ENCODE results near the gene KDM2A. TPM values are rescaled to one million over a fixed set of nuclear protein-coding genes. Genes with fewer than 3 reads are reported as not detected.

KDM2A gene
- total and polyA plus RNA-seq, 2 of the 13 experiments (the other 11 are each of a cell fraction or from before 2014, with no cell fraction given): 31.3 to 31.4 TPM

GRCh38 chr11:67242548-67242947, 123.5 kb downstream of the KDM2A start:
- Histone ChIP-seq H3K27ac (ENCODE audit: extremely low read length, insufficient read depth, low read length) (peak overlapping the region; percentile 47), H4K20me1 (ENCODE audit: insufficient read depth, low read length) (peaks cover 11% of the 10 kb centered on the region), H3K9me3 (ENCODE audit: low read length) (no peaks in the 10 kb centered on the region), H3K36me3 (replicated peaks in 1 of 2; ENCODE audit: control insufficient read depth in 1 of 2, insufficient read depth in 2 of 2, low read length in 2 of 2) (peaks cover 8 to 34% of the 10 kb centered on the region in 2 experiments), H3K4me1 (ENCODE audit: insufficient read depth, low read length) (peaks cover 45% of the 10 kb centered on the region), H3K27me3 (ENCODE audit: control insufficient read depth in 1 of 2, insufficient read depth in 2 of 2, low read length in 2 of 2) (no peaks in the 10 kb centered on the region; a peak in 1 of 5 replicates), H3K4me2 (ENCODE audit: low read depth, low read length) (peak overlapping the region; percentile 93), H3K4me3 (replicated peaks in 1 of 3; ENCODE audit: insufficient read depth in 1 of 3, low read depth in 2 of 3, low read length in 3 of 3) (peak overlapping the region in 2 of 3 experiments; percentile 80 to 82; a peak in 1 of 6 replicates), H2AFZ (ENCODE audit: low read length) (no peak overlapping the region), H3K79me2 (ENCODE audit: insufficient read depth, low read length) (peaks cover 42% of the 10 kb centered on the region), H3K9ac (ENCODE audit: insufficient read depth, low read depth, low read length) (peak overlapping the region; percentile 52)
- ATAC-seq (no peak), FAIRE-seq (no peak), DNase-seq (ENCODE audit: low spot score) (no peak)
- BruUV-seq (replicated peaks): no TSS peak
- no CpG with 5 or more reads among the region's 1 CpG for WGBS (ENCODE audit: low lambda C conversion rate)
- ChIA-PET POLR2A (no interaction called here), CTCF (ENCODE audit: low intra/inter-chr PET ratio, low total read pairs) (no interaction called here)
- in situ Hi-C loops (cut with HindIII; ENCODE audit: extremely low pct_ligation_motif_present, low pct_unique_long_range_greater_than_20kb): no loop called here
- intact Hi-C loops (cut with micrococcal nuclease; ENCODE audit: unreplicated experiment): loop anchor here (10.0 kb wide), 1 partner anchor 142 kb away; no protein-coding TSS in a partner anchor
- TF ChIP-seq FOXO1 (CRISPR knock-in tag; IDR thresholded peaks at IDR 0.05) (no peak), SKI (IDR thresholded peaks at IDR 0.05; ENCODE audit: partially characterized antibody) (no peak)
- TF ChIP-seq, protein P1, sequence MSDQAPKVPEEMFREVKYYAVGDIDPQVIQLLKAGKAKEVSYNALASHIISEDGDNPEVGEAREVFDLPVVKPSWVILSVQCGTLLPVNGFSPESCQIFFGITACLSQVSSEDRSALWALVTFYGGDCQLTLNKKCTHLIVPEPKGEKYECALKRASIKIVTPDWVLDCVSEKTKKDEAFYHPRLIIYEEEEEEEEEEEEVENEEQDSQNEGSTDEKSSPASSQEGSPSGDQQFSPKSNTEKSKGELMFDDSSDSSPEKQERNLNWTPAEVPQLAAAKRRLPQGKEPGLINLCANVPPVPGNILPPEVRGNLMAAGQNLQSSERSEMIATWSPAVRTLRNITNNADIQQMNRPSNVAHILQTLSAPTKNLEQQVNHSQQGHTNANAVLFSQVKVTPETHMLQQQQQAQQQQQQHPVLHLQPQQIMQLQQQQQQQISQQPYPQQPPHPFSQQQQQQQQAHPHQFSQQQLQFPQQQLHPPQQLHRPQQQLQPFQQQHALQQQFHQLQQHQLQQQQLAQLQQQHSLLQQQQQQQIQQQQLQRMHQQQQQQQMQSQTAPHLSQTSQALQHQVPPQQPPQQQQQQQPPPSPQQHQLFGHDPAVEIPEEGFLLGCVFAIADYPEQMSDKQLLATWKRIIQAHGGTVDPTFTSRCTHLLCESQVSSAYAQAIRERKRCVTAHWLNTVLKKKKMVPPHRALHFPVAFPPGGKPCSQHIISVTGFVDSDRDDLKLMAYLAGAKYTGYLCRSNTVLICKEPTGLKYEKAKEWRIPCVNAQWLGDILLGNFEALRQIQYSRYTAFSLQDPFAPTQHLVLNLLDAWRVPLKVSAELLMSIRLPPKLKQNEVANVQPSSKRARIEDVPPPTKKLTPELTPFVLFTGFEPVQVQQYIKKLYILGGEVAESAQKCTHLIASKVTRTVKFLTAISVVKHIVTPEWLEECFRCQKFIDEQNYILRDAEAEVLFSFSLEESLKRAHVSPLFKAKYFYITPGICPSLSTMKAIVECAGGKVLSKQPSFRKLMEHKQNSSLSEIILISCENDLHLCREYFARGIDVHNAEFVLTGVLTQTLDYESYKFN (CRISPR knock-in tag; conservative IDR thresholded peaks at IDR 0.05): 0 out of 2 replicates have a peak, but pooled peaks have one; percentile 16

DNA sequence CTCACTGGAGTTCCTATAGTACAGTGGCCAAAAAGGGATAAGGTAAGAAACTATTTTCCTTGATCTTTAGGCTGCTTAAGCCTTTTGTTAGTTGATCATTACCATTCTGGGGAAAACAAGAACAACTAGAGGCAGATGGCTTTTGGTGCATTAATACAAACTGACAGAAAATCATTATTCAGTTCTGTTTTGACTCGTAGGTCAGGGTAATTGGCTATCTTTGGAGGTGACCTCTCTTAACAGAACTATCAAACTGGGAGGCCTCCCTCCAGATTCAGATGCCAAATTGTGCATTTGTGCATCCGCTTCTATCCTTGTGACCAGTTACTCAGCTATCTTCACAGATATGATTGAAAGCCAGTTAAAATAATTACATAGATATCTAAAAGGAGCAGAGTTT, 124.0 kb downstream of the KDM2A start:
- peaks cover 42% of the 10 kb centered on the region for H3K79me2 ChIP-seq (ENCODE audit: insufficient read depth, low read length)
- WGBS (ENCODE audit: low lambda C conversion rate): 93% methylated on average over 2 of the region's 2 CpGs
- no peak for TF ChIP-seq SMAD3 (CRISPR knock-in tag; IDR thresholded peaks at IDR 0.05)
- TF ChIP-seq SSRP1 (CRISPR knock-in tag; IDR thresholded peaks at IDR 0.05): no peak
- TF ChIP-seq NR3C1 (CRISPR knock-in tag; IDR thresholded peaks at IDR 0.05): no peak
- TF ChIP-seq, protein P2, sequence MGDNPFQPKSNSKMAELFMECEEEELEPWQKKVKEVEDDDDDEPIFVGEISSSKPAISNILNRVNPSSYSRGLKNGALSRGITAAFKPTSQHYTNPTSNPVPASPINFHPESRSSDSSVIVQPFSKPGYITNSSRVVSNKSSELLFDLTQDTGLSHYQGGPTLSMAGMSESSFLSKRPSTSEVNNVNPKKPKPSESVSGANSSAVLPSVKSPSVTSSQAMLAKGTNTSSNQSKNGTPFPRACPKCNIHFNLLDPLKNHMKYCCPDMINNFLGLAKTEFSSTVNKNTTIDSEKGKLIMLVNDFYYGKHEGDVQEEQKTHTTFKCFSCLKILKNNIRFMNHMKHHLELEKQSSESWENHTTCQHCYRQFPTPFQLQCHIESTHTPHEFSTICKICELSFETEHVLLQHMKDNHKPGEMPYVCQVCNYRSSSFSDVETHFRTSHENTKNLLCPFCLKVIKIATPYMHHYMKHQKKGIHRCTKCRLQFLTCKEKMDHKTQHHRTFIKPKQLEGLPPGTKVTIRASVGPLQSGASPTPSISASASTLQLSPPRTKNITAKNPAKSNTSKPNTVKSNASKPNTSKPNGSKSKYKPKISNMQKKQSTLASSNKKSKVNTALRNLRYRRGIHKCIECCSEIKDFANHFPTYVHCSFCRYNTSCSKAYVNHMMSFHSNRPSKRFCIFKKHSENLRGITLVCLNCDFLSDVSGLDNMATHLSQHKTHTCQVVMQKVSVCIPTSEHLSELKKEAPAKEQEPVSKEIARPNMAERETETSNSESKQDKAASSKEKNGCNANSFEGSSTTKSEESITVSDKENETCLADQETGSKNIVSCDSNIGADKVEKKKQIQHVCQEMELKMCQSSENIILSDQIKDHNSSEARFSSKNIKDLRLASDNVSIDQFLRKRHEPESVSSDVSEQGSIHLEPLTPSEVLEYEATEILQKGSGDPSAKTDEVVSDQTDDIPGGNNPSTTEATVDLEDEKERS (CRISPR knock-in tag; IDR thresholded peaks at IDR 0.05): no peak
- TF ChIP-seq ZSCAN25 (CRISPR knock-in tag; IDR thresholded peaks at IDR 0.05): no peak
- no peak for TF ChIP-seq SOX5 (CRISPR knock-in tag; IDR thresholded peaks at IDR 0.05; ENCODE audit: borderline replicate concordance)
- TF ChIP-seq GATA4 (IDR thresholded peaks at IDR 0.05; ENCODE audit: borderline replicate concordance, low read depth): no peak
- no peak for TF ChIP-seq GTF2F1 (IDR thresholded peaks at IDR 0.05; ENCODE audit: low read length)
- TF ChIP-seq ATRX (CRISPR knock-in tag; IDR thresholded peaks at IDR 0.05; ENCODE audit: borderline replicate concordance): no peak

More for the DNA sequence above, 124.0 kb downstream of the KDM2A start:
- H3K27ac ChIP-seq (ENCODE audit: extremely low read length, insufficient read depth, low read length): peak overlapping the region; percentile 47
- H3K27me3 ChIP-seq (ENCODE audit: control insufficient read depth in 1 of 2, insufficient read depth in 2 of 2, low read length in 2 of 2): no peaks in the 10 kb centered on the region; a peak in 1 of 5 replicates
- ATAC-seq: no peak
- ChIA-PET POLR2A (no interaction called here), CTCF (ENCODE audit: low intra/inter-chr PET ratio, low total read pairs) (no interaction called here)
- no TSS peak for BruUV-seq (replicated peaks)
- H2AFZ ChIP-seq (ENCODE audit: low read length): no peak overlapping the region
- H4K20me1 ChIP-seq (ENCODE audit: insufficient read depth, low read length): peaks cover 11% of the 10 kb centered on the region
- H3K36me3 ChIP-seq (replicated peaks in 1 of 2; ENCODE audit: control insufficient read depth in 1 of 2, insufficient read depth in 2 of 2, low read length in 2 of 2): peaks cover 11 to 39% of the 10 kb centered on the region in 2 experiments
- no peaks in the 10 kb centered on the region for H3K9me3 ChIP-seq (ENCODE audit: low read length)
- H3K4me3 ChIP-seq (replicated peaks in 1 of 3; ENCODE audit: insufficient read depth in 1 of 3, low read depth in 2 of 3, low read length in 3 of 3): no peak overlapping the region
- no peak for DNase-seq (ENCODE audit: low spot score)
- intact Hi-C loops (cut with micrococcal nuclease; ENCODE audit: unreplicated experiment) (loop anchor here (10.0 kb wide), 1 partner anchor 142 kb away; no protein-coding TSS in a partner anchor), in situ Hi-C loops (cut with HindIII; ENCODE audit: extremely low pct_ligation_motif_present, low pct_unique_long_range_greater_than_20kb) (no loop called here)
- H3K4me2 ChIP-seq (ENCODE audit: low read depth, low read length): peak overlapping the region; percentile 93
- peaks cover 50% of the 10 kb centered on the region for H3K4me1 ChIP-seq (ENCODE audit: insufficient read depth, low read length)
- FAIRE-seq: no peak
- H3K9ac ChIP-seq (ENCODE audit: insufficient read depth, low read depth, low read length): 0 out of 2 replicates have a peak overlapping the region, but pooled peaks have one; percentile 9
